ENCODE data around the gene SUB1.

SUB1 gene

DNA sequence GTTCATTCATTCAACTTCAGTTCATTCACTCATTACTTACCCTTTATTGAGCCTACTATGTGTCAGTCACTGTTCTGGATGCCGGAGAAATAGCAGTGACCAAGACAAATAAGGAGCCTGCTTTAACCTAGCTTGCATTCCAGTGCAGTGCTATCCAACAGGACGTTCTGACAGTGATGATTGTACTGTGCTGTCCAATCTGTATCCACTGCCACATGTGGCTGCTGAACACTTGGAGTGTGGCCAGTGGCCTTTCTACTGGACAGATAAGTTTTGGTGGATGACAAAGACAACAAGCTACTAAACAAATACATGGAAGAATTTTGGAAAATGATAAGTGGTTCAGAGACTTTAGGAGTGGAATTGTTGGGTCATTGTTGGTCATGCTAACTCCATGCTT lies 33.6 kb downstream of the SUB1 start:
- H3K4me3 ChIP-seq (ENCODE audit: low read length), result no peak overlapping the region
- TF ChIP-seq, protein P1, sequence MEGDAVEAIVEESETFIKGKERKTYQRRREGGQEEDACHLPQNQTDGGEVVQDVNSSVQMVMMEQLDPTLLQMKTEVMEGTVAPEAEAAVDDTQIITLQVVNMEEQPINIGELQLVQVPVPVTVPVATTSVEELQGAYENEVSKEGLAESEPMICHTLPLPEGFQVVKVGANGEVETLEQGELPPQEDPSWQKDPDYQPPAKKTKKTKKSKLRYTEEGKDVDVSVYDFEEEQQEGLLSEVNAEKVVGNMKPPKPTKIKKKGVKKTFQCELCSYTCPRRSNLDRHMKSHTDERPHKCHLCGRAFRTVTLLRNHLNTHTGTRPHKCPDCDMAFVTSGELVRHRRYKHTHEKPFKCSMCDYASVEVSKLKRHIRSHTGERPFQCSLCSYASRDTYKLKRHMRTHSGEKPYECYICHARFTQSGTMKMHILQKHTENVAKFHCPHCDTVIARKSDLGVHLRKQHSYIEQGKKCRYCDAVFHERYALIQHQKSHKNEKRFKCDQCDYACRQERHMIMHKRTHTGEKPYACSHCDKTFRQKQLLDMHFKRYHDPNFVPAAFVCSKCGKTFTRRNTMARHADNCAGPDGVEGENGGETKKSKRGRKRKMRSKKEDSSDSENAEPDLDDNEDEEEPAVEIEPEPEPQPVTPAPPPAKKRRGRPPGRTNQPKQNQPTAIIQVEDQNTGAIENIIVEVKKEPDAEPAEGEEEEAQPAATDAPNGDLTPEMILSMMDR (conservative IDR thresholded peaks at IDR 0.05; ENCODE audit: low read depth, low read length), result no peak
- no peak for DNase-seq (ENCODE audit: low read depth)

DNA sequence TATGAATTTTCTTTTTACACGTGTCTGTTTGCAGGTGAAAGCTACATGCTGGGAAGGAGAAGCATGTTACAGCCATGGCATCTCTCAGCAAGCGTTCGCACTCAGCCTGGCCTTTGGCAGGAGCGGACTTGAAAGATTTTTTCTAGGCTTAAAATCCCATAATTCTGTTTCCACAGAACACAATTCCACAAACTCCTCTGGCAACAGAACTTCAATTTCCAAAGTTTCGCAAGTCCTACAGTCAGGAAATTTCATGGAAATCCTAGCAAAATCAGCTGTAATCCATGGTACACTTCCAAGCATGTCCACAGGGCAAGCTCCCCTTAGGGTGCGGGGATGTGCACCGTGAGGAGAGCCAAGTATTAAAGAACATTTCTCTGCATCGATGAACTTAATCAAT lies 35.9 kb downstream of the SUB1 start:
- no peak overlapping the region for H3K4me3 ChIP-seq (ENCODE audit: low read length)
- TF ChIP-seq, protein P1 (conservative IDR thresholded peaks at IDR 0.05; ENCODE audit: low read depth, low read length), result no peak
- DNase-seq (ENCODE audit: low read depth), result no peak

DNA sequence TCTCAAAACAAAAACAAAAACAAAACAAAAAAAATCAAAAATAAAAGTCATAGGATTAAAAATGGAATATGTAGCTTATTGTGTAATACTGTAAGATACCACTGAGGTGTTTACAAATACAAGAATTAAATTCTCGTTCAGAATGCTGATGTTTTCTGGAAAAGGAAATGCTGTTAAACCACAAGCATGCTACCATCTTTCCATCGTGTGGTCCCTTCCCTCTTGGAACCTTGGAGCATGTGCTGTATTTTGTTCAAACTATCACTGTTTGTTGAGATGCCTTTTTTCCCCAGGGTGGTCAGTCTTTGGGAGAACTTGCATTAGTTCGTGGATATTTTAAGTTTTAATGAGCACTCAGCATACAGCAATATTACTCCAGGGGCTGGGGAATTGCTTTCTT lies 39.7 kb downstream of the SUB1 start:
- TF ChIP-seq, protein P1 (conservative IDR thresholded peaks at IDR 0.05; ENCODE audit: low read depth, low read length), result no peak
- H3K4me3 ChIP-seq (ENCODE audit: low read length), result no peak overlapping the region
- DNase-seq (ENCODE audit: low read depth), result no peak

DNA sequence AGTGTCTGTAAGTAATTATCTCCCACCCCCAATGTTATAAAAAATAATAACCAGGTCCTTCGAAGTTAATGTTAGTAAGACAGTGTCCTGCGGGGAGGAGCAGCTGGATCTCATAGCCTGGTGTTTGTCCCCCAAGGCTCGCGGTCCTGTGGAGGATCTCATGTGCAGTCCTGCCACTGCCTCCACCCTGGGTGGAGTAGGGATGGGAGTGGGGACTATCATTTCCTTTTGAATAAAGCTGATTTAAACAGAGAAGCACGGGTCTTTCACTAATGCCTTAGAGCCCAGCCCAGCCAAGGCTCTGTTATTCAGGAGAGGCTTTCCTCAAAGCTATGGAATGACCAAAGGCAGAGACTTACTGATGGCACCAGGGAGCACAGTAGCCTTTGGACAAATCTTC lies 40.2 kb downstream of the SUB1 start:
- DNase-seq (ENCODE audit: low read depth), result no peak
- TF ChIP-seq, protein P1 (conservative IDR thresholded peaks at IDR 0.05; ENCODE audit: low read depth, low read length), result no peak

DNA sequence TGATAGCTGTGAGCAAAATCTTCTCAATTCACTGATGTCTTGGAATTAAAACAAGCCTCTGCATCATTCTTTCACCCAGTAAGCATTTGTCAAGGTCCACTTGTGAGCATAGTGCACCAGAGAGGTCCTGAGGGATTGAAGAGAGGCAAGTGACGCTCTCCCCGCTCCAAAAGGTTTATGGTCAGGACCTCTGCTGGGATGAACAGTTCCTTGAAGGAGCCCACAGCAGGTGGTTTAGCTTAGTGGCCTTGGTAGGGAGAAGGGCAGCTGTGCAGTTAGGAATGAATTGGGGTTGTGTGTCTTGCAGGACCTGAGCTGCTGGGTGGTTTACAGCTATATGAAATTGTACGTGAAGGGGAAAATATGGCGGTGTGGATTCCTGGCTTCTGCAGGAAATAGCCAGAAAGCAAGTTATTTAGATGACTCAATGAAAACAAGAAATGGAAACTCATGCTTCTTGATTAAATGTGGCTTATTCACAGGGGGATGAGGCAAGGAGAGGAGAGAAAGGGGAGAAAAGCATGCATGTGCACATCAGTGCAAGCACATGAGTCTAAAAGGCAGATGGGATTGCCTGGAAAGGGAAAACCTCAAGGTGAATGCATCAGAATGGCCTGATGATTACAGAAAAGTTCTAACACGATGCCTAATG lies 42.0 kb downstream of the SUB1 start:
- TF ChIP-seq, protein P1 (conservative IDR thresholded peaks at IDR 0.05; ENCODE audit: low read depth, low read length), result no peak
- DNase-seq (ENCODE audit: low read depth), result no peak
- H3K4me3 ChIP-seq (ENCODE audit: low read length), result no peak overlapping the region

More for the DNA sequence above, 40.2 kb downstream of the SUB1 start:
- no peak overlapping the region for H3K4me3 ChIP-seq (ENCODE audit: low read length)

DNA sequence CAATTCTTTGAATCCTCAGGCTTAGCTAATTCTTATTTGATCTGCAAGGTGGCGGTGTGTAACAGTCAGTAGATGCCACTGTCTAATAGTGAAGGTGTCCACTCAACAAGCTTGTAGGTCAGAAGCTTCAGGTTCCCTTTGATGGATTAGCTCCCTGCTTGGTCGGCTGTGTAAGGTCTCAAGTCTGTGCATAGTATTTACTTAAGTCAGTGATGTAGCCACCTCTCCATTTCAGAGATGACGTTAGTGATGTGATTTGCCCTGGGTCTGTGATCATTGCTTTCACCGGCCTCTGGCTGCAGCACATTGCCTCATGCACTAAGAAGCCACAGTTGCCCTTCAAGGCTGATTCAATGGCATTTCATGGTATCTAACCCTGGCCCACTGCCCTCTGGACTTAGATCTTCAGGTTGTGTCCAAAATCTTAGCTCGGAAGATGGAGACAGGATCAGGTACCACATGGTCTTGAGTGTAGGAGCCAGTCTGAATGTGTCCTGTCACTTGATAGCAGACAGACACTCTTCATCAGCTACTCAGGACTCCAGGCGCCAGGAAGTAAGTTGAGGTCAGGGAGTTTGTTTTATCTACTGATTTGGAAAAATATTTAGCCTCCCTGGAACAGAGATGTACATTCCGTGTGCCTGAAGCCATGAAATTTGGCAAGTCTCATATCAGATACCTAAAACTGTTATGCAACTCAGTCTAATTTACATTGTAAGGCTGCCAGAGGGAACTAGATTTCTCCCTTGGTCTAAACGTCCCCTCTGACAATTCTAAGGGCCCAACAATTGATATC lies 42.9 kb downstream of the SUB1 start:
- H3K4me3 ChIP-seq (ENCODE audit: low read length), result no peak overlapping the region
- TF ChIP-seq, protein P1 (conservative IDR thresholded peaks at IDR 0.05; ENCODE audit: low read depth, low read length), result no peak
- DNase-seq (ENCODE audit: low read depth), result no peak
